Spinal cord (tissue), 10 donors: ENCODE data around the gene REN. TPM values are rescaled to one million over a fixed set of nuclear protein-coding genes. Genes with fewer than 3 reads are reported as not detected.

Experiments used
- DNase-seq, 6 donors: peaks; one replicate each; pipeline versions ENCODE4 v3.0.0 to v3.0.0-alpha.2; 2013 to 2015; ENCODE audit warnings: low spot score in 6 of 6, low read depth in 4 of 6
- H3K27ac ChIP-seq: one replicate; pipeline ENCODE4 v1.5.1; 2013; ENCODE audit warnings: low read depth, low read length, control low read depth
- H3K27me3 ChIP-seq: one replicate; pipeline ENCODE4 v1.6.1; 2013; ENCODE audit warnings: low read length; ENCODE audit not compliant: control insufficient read depth, insufficient read depth
- H3K36me3 ChIP-seq: one replicate; pipeline ENCODE4 v1.6.1; 2013; ENCODE audit warnings: low read length; ENCODE audit not compliant: control insufficient read depth, insufficient read depth
- H3K4me1 ChIP-seq: one replicate; pipeline ENCODE4 v1.6.1; 2013; ENCODE audit warnings: low read length; ENCODE audit not compliant: control insufficient read depth, insufficient read depth
- H3K4me3 ChIP-seq: one replicate; pipeline ENCODE4 v1.5.1; 2013; ENCODE audit warnings: low read depth, low read length, control low read depth
- H3K9me3 ChIP-seq: one replicate; pipeline ENCODE4 v1.6.1; 2013; ENCODE audit warnings: low read length; ENCODE audit not compliant: control insufficient read depth, insufficient read depth
- WGBS: methylation state at CpG from one replicate; pipeline ENCODE4 v1.1.5; 2013; ENCODE audit warnings: missing lambda C conversion rate; ENCODE audit not compliant: insufficient coverage; 5-methylcytosine and 5-hydroxymethylcytosine counted together
- polyA plus RNA-seq, 2 donors: library from polyadenylated mRNA; unstranded; fragments of 120-200 nt; gene quantifications; one replicate each; pipeline ENCODE4 v1.2.1, GENCODE V29; 2013; ENCODE audit not compliant: insufficient read length in 2 of 2
- total RNA-seq, 2 donors: library from RNA; depleted of rRNA in 1 of 2; stranded (reverse); fragments of 120-200 nt in 1 of 2; fragments of >200 nt in 1 of 2; gene quantifications; one replicate each; pipeline versions ENCODE4 v1.2.3 to v1.2.4, GENCODE V29; 2013 to 2014
- donor health status: healthy.

REN gene
- total and polyA plus RNA-seq, 4 donors = 0.17 to 0.39 TPM; not detected in 2

GRCh38 chr1:204177133-204177532, 11.0 kb upstream of the REN start:
- DNase-seq = no peak
- Histone ChIP-seq H3K36me3 (no peaks in the 10 kb centered on the region), H3K4me1 (no peaks in the 10 kb centered on the region), H3K27me3 (no peaks in the 10 kb centered on the region), H3K4me3 (no peak overlapping the region), H3K9me3 (no peaks in the 10 kb centered on the region), H3K27ac (no peak overlapping the region)
- WGBS = 68% methylated on average over 4 of the region's 4 CpGs

GRCh38 chr1:204176049-204176448, 9.9 kb upstream of the REN start:
- WGBS = 80% methylated on average over 1 of the region's 5 CpGs
- Histone ChIP-seq H3K27ac (no peak overlapping the region), H3K27me3 (no peaks in the 10 kb centered on the region), H3K36me3 (no peaks in the 10 kb centered on the region), H3K9me3 (no peaks in the 10 kb centered on the region), H3K4me3 (no peak overlapping the region), H3K4me1 (no peaks in the 10 kb centered on the region)
- DNase-seq = peak in 1 of 6 donors; percentile 61

GRCh38 chr1:204174958-204175357, 8.8 kb upstream of the REN start:
- H3K27me3 ChIP-seq = no peaks in the 10 kb centered on the region
- 87% methylated on average over 3 of the region's 3 CpGs for WGBS

GRCh38 chr1:204172404-204173029, 6.4 kb upstream of the REN start:
- H3K27ac ChIP-seq = no peak overlapping the region
- no peaks in the 10 kb centered on the region for H3K36me3 ChIP-seq
- no CpG with 5 or more reads among the region's 2 CpGs for WGBS
- peaks cover 2% of the 10 kb centered on the region for H3K9me3 ChIP-seq
- peak in 1 of 6 donors; percentile 24 for DNase-seq
- H3K27me3 ChIP-seq = no peaks in the 10 kb centered on the region
- no peak overlapping the region for H3K4me3 ChIP-seq
- H3K4me1 ChIP-seq = no peaks in the 10 kb centered on the region

More at GRCh38 chr1:204174958-204175357, 8.8 kb upstream of the REN start:
- Histone ChIP-seq H3K9me3 (no peaks in the 10 kb centered on the region), H3K4me1 (no peaks in the 10 kb centered on the region), H3K4me3 (no peak overlapping the region), H3K27ac (no peak overlapping the region), H3K36me3 (no peaks in the 10 kb centered on the region)
- no peak for DNase-seq

- Histone ChIP-seq H3K4me3 (no peak overlapping the region), H3K27me3 (no peaks in the 10 kb centered on the region), H3K4me1 (no peaks in the 10 kb centered on the region), H3K9me3 (peaks cover 2% of the 10 kb centered on the region), H3K36me3 (no peaks in the 10 kb centered on the region), H3K27ac (no peak overlapping the region)
- no CpG with 5 or more reads among the region's 4 CpGs for WGBS
- DNase-seq = no peak
These were observed 5.6 kb upstream of the REN start for GRCh38 chr1:204171751-204172178.

GRCh38 chr1:204170494-204171155, 4.5 kb upstream of the REN start:
- WGBS = no CpG with 5 or more reads among the region's 3 CpGs
- no peak for DNase-seq
- H3K4me3 ChIP-seq = no peak overlapping the region
- peaks cover 2% of the 10 kb centered on the region for H3K9me3 ChIP-seq
- no peak overlapping the region for H3K27ac ChIP-seq
- no peaks in the 10 kb centered on the region for H3K4me1 ChIP-seq
- H3K27me3 ChIP-seq = no peaks in the 10 kb centered on the region
- H3K36me3 ChIP-seq = no peaks in the 10 kb centered on the region

GRCh38 chr1:204169858-204170257, 3.7 kb upstream of the REN start:
- no peak overlapping the region for H3K27ac ChIP-seq
- no CpG with 5 or more reads among the region's 4 CpGs for WGBS

GRCh38 chr1:204167730-204168129, 1.6 kb upstream of the REN start:
- H3K27me3 ChIP-seq = no peaks in the 10 kb centered on the region
- no peak overlapping the region for H3K4me3 ChIP-seq
- no peak for DNase-seq
- 96% methylated on average over 4 of the region's 5 CpGs for WGBS
- H3K9me3 ChIP-seq = peaks cover 2% of the 10 kb centered on the region
- H3K4me1 ChIP-seq = no peaks in the 10 kb centered on the region
- H3K27ac ChIP-seq = no peak overlapping the region
- H3K36me3 ChIP-seq = no peaks in the 10 kb centered on the region

More at GRCh38 chr1:204169858-204170257, 3.7 kb upstream of the REN start:
- Histone ChIP-seq H3K9me3 (peaks cover 2% of the 10 kb centered on the region), H3K4me1 (no peaks in the 10 kb centered on the region), H3K4me3 (no peak overlapping the region), H3K27me3 (no peaks in the 10 kb centered on the region), H3K36me3 (no peaks in the 10 kb centered on the region)
- no peak for DNase-seq

- WGBS = 0% methylated on average over 5 of the region's 7 CpGs
- no peaks in the 10 kb centered on the region for H3K4me1 ChIP-seq
- H3K9me3 ChIP-seq = no peaks in the 10 kb centered on the region
- no peak overlapping the region for H3K4me3 ChIP-seq
- no peaks in the 10 kb centered on the region for H3K36me3 ChIP-seq
- H3K27ac ChIP-seq = no peak overlapping the region
- no peaks in the 10 kb centered on the region for H3K27me3 ChIP-seq
- peak; percentile 57 to 94 (median 73) for DNase-seq
These were observed 3.6 kb downstream of the REN start for GRCh38 chr1:204162494-204163074.
